Keratinocyte (primary cell): Measurements from ENCODE around the gene GRIN1. TPM values are rescaled to one million over a fixed set of nuclear protein-coding genes. Genes with fewer than 3 reads are reported as not detected.

Experiments used
- DNase-seq: peaks from one replicate; pipeline ENCODE4 v3.0.0-alpha.2; 2011; ENCODE audit warnings: low read depth, missing footprints, low spot score
- FAIRE-seq: peaks from 2 replicates; lab custom pipeline; 2011; peaks lifted over from hg19 to GRCh38; lab: Jason Lieb, UNC
- H2AFZ ChIP-seq: 2 replicates; pipeline ENCODE4 v1.6.0; 2012; ENCODE audit warnings: low read length, control low read depth, inconsistent platforms; ENCODE audit not compliant: control insufficient read depth
- H3K27ac ChIP-seq: 2 replicates; pipeline ENCODE4 v1.5.1; 2011; ENCODE audit warnings: low read length; ENCODE audit not compliant: control insufficient read depth, insufficient read depth
- H3K27me3 ChIP-seq: 3 replicates; pipeline ENCODE4 v1.6.0; 2011; ENCODE audit warnings: low read length; ENCODE audit not compliant: control insufficient read depth, insufficient read depth; ENCODE audit errors: extremely low read depth
- H3K36me3 ChIP-seq, 2 experiments: 2 replicates in 1 of 2; 3 replicates in 1 of 2; pipeline ENCODE4 v1.5.1; 2011; ENCODE audit warnings: low read length in 2 of 2, mild to moderate bottlenecking in 1 of 2; ENCODE audit not compliant: control insufficient read depth in 2 of 2, insufficient read depth in 2 of 2; ENCODE audit errors: extremely low read depth in 1 of 2
- H3K4me1 ChIP-seq: 3 replicates; pipeline ENCODE4 v1.5.1; 2011; ENCODE audit warnings: low read length; ENCODE audit not compliant: control insufficient read depth, insufficient read depth; ENCODE audit errors: extremely low read depth
- H3K4me2 ChIP-seq: 3 replicates; pipeline ENCODE4 v1.6.0; 2011; ENCODE audit warnings: low read depth, low read length; ENCODE audit not compliant: control insufficient read depth, insufficient read depth; ENCODE audit errors: extremely low read depth
- H3K4me3 ChIP-seq, 3 experiments: fragments of 200-600 bp in 1 of 3; sonication (generic) in 1 of 3; 2 replicates in 2 of 3; 3 replicates in 1 of 3; pipeline ENCODE4 v1.5.1; 2011 to 2016; ENCODE audit warnings: low read length in 3 of 3, mild to moderate bottlenecking in 3 of 3, control low read depth in 2 of 3, inconsistent platforms in 1 of 3, low read depth in 1 of 3, mixed read lengths in 1 of 3, mixed run types in 1 of 3, moderate library complexity in 1 of 3; ENCODE audit not compliant: control insufficient read depth in 2 of 3, insufficient read depth in 2 of 3; ENCODE audit errors: extremely low read depth in 1 of 3
- H3K79me2 ChIP-seq: 2 replicates; pipeline ENCODE4 v1.6.0; 2012; ENCODE audit warnings: low read length; ENCODE audit not compliant: control insufficient read depth, insufficient read depth
- H3K9ac ChIP-seq: 3 replicates; pipeline ENCODE4 v1.6.0; 2011; ENCODE audit warnings: low read length; ENCODE audit not compliant: control insufficient read depth, insufficient read depth; ENCODE audit errors: extremely low read depth
- H3K9me1 ChIP-seq: 3 replicates; pipeline ENCODE4 v1.6.0; 2011; ENCODE audit warnings: low read length; ENCODE audit not compliant: control insufficient read depth, insufficient read depth; ENCODE audit errors: extremely low read depth
- H3K9me3 ChIP-seq: 2 replicates; pipeline ENCODE4 v1.5.1; 2012; ENCODE audit warnings: low read depth, low read length; ENCODE audit not compliant: control insufficient read depth
- H4K20me1 ChIP-seq: 3 replicates; pipeline ENCODE4 v1.6.0; 2011; ENCODE audit warnings: low read length; ENCODE audit not compliant: control insufficient read depth, insufficient read depth; ENCODE audit errors: extremely low read depth
- EZH2 ChIP-seq: IDR thresholded peaks from one replicate; pipeline ENCODE4 v1.6.1; 2012; ENCODE audit warnings: inconsistent platforms, mild to moderate bottlenecking, low read length, moderate library complexity
- dilution Hi-C: fragments of 300-500 bp; cut with MboI; formaldehyde crosslinking; loops from one replicate; pipeline ENCODE4 v1.7.0; 2020; ENCODE audit warnings: low sequenced_read_pairs; ENCODE audit not compliant: extremely low pct_ligation_motif_present
- polyA plus RNA-seq, 5 experiments: library from polyadenylated mRNA; depleted of rRNA in 3 of 5; stranded (reverse) in 3 of 5; stranded (forward) in 1 of 5; unstranded in 1 of 5; fragments of >200 nt; gene quantifications; 1 replicate in 1 of 5; 2 replicates in 3 of 5; 3 replicates in 1 of 5; pipeline versions ENCODE4 v1.2.1 to v1.2.3, GENCODE V29; 2011 to 2012; ENCODE audit warnings: missing spikeins in 2 of 5, low read depth in 1 of 5, low replicate concordance in 1 of 5
- TF ChIP-seq, protein P1 (sequence below), 3 experiments: IDR thresholded peaks in 1 of 3; conservative IDR thresholded peaks in 1 of 3; optimal IDR thresholded peaks in 1 of 3; 2 replicates in 2 of 3; 3 replicates in 1 of 3; pipeline versions ENCODE3 to v1.5.1; 2011; ENCODE audit warnings: low read length in 3 of 3, mild to moderate bottlenecking in 3 of 3, moderate library complexity in 2 of 3, control low read depth in 1 of 3, inconsistent platforms in 1 of 3; ENCODE audit not compliant: insufficient read depth in 2 of 3; ENCODE audit errors: extremely low read depth in 1 of 3

Gene GRIN1
- polyA plus RNA-seq, 1 donor (not counting 4 experiments of a cell fraction or from before 2014, with no cell fraction given) = 0.03 TPM

DNA sequence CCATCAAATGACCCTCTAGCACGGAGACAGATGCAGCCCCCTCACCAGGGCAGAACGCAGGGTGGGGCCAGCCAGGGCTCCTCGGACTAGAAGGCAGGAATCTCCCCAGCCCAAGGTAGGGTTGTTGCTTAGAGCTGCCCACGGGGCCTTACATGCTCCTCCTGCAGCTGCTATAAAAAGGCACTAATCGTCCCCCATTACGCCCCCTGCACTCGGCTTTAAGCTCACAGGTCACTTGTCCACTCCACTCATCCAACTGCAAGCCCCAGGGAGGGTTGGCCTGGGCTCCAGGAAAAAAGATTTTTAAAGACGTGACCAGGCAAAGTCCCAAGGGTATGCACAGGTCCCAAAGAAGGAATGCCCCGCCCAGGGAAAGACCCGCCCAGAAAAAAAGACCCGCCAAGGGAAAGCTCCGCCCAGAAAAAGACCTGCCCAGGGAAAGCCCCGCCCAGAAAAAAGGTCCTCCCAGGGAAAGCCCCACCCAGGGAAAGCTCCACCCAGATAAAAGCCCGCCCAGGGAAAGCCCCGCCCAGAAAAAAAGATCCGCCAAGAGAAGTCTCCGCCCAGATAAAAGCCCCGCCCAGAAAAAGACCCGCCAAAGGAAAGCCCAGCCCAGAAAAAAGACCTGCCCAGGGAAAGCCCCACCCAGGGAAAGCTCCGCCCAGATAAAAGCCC is 11.1 kb downstream of the GRIN1 start:
- Histone ChIP-seq H3K9ac (no peak overlapping the region), H3K9me3 (no peaks in the 10 kb centered on the region), H4K20me1 (no peaks in the 10 kb centered on the region), H3K27me3 (peaks cover 5% of the 10 kb centered on the region), H2AFZ (no peak overlapping the region), H3K27ac (no peak overlapping the region), H3K79me2 (no peaks in the 10 kb centered on the region), H3K9me1 (no peaks in the 10 kb centered on the region), H3K36me3 (no peaks in the 10 kb centered on the region), H3K4me3 (no peak overlapping the region), H3K4me2 (no peak overlapping the region), H3K4me1 (no peaks in the 10 kb centered on the region)
- dilution Hi-C loops = no loop called here
- FAIRE-seq = no peak
- no peak for DNase-seq
- no peak for TF ChIP-seq EZH2
- TF ChIP-seq, protein P1, sequence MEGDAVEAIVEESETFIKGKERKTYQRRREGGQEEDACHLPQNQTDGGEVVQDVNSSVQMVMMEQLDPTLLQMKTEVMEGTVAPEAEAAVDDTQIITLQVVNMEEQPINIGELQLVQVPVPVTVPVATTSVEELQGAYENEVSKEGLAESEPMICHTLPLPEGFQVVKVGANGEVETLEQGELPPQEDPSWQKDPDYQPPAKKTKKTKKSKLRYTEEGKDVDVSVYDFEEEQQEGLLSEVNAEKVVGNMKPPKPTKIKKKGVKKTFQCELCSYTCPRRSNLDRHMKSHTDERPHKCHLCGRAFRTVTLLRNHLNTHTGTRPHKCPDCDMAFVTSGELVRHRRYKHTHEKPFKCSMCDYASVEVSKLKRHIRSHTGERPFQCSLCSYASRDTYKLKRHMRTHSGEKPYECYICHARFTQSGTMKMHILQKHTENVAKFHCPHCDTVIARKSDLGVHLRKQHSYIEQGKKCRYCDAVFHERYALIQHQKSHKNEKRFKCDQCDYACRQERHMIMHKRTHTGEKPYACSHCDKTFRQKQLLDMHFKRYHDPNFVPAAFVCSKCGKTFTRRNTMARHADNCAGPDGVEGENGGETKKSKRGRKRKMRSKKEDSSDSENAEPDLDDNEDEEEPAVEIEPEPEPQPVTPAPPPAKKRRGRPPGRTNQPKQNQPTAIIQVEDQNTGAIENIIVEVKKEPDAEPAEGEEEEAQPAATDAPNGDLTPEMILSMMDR (optimal IDR thresholded peaks at IDR 0.05 in 1 of 3, IDR thresholded peaks at IDR 0.05 in 1 of 3, conservative IDR thresholded peaks at IDR 0.05 in 1 of 3; ENCODE audit: extremely low read depth in 1 of 3, insufficient read depth in 2 of 3, low read length in 3 of 3) = no peak

DNA sequence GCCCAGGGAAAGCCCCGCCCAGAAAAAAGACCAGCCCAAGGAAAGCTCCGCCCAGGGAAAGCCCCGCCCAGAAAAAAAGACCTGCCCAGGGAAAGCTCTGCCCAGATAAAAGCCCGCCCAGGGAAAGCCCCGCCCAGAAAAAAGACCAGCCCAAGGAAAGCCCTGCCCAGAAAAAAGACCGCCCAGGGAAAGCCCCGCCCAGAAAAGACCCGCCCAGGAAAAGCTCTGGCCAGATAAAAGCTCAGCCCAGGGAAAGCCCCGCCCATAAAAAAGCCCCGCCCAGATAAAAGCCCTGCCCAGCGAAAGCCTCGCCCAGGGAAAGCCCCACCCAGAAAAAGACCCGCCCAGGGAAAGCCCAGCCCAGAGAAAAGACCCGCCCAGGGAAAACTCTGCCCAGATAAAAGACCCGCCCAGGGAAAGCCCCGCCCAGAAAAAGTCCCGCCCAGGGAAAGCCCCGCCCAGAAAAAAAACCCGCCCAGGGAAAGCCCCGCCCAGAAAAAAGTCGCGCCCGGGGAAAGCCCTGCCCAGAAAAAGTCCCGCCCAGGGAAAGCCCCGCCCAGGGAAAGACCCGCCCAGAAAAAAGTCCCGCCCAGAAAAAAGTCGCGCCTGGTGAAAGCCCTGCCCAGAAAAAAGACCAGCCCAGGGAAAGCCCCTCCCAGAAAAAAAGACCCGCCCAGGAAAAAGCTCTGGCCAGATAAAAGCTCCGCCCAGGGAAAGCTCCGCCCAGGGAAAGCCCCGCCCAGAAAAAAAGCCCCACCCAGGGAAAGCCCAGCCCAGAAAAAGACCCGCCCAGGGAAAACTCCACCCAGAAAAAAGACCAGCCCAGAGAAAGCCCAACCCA is 11.9 kb downstream of the GRIN1 start:
- Histone ChIP-seq H3K27ac (no peak overlapping the region), H3K4me2 (no peak overlapping the region)
- TF ChIP-seq, protein P1 (optimal IDR thresholded peaks at IDR 0.05 in 1 of 3, IDR thresholded peaks at IDR 0.05 in 1 of 3, conservative IDR thresholded peaks at IDR 0.05 in 1 of 3; ENCODE audit: extremely low read depth in 1 of 3, insufficient read depth in 2 of 3, low read length in 3 of 3) = no peak
- TF ChIP-seq EZH2 = no peak

More for the DNA sequence above, 11.9 kb downstream of the GRIN1 start:
- H3K27me3 ChIP-seq = peaks cover 5% of the 10 kb centered on the region
- no peaks in the 10 kb centered on the region for H3K9me1 ChIP-seq
- FAIRE-seq (no peak), DNase-seq (no peak)
- H4K20me1 ChIP-seq = no peaks in the 10 kb centered on the region
- no peaks in the 10 kb centered on the region for H3K79me2 ChIP-seq
- no peaks in the 10 kb centered on the region for H3K36me3 ChIP-seq
- no peaks in the 10 kb centered on the region for H3K9me3 ChIP-seq
- H3K9ac ChIP-seq = no peak overlapping the region
- H2AFZ ChIP-seq = no peak overlapping the region
- dilution Hi-C loops = no loop called here
- no peak overlapping the region for H3K4me3 ChIP-seq
- H3K4me1 ChIP-seq = no peaks in the 10 kb centered on the region
